Skeletal muscle tissue (tissue), 2 donors: ENCODE data around the gene SIRPG. TPM values are rescaled to one million over a fixed set of nuclear protein-coding genes. Genes with fewer than 3 reads are reported as not detected.

Source experiments
- small RNA-seq: library from RNA; depleted of rRNA; stranded (forward); fragments of <200 nt; gene quantifications from one replicate; pipeline ENCODE3, GENCODE V24; 2014
- total RNA-seq: library from RNA; depleted of rRNA; stranded (reverse); fragments of >200 nt; gene quantifications from one replicate; pipeline ENCODE4 v1.2.3, GENCODE V29; 2014

The SIRPG gene
- total RNA-seq, 1 donor from 2014 or later, result under 0.01 TPM

Small RNA genes lying within 50 kb of the gene (small RNA-seq; reads per million reads assigned to genes)
- gene AL109809.3 (not detected), gene RN7SL561P (not detected)

Other genes starting within 250 kb of the SIRPG start
- 28.7 TPM for gene NSFL1C, start 190.9 kb downstream of the SIRPG start, total RNA-seq
- gene SIRPB2, start 166.4 kb downstream of the SIRPG start, total RNA-seq, result 1.6 TPM
- not detected for gene SIRPD, start 100.1 kb downstream of the SIRPG start, total RNA-seq
- 3.7 TPM for gene SIRPB1, start 37.8 kb downstream of the SIRPG start, total RNA-seq
- 8.9 TPM for gene SIRPA, start 237.6 kb upstream of the SIRPG start, total RNA-seq